Measurements from ENCODE around the gene CEP97.

Gene CEP97

GRCh38 chr3:101780661-101781060 is 56.2 kb downstream of the CEP97 start:
- peak overlapping the region; percentile 85 to 87 for H3K4me3 ChIP-seq (ENCODE audit: low read depth in 1 of 2, low read length in 2 of 2)
- peaks cover 18 to 24% of the 10 kb centered on the region in 2 donors for H3K36me3 ChIP-seq (ENCODE audit: control insufficient read depth in 1 of 2, insufficient read depth in 2 of 2, low read length in 2 of 2)
- H3K9me3 ChIP-seq (ENCODE audit: control insufficient read depth in 1 of 2, low read length in 2 of 2) = no peaks in the 10 kb centered on the region
- peaks cover 5 to 20% of the 10 kb centered on the region in 2 donors for H3K4me1 ChIP-seq (ENCODE audit: control insufficient read depth in 1 of 2, insufficient read depth in 2 of 2, low read length in 2 of 2)
- peak overlapping the region; percentile 14 for H3K27ac ChIP-seq (ENCODE audit: low read length)
- no peaks in the 10 kb centered on the region for H3K27me3 ChIP-seq (ENCODE audit: low read depth, low read length)

GRCh38 chr3:101781166-101781565 is 56.8 kb downstream of the CEP97 start:
- H3K4me3 ChIP-seq (ENCODE audit: low read depth in 1 of 2, low read length in 2 of 2) = peak overlapping the region; percentile 85 to 87

GRCh38 chr3:101784855-101785613 is 60.6 kb downstream of the CEP97 start:
- Histone ChIP-seq H3K27ac (ENCODE audit: low read length) (no peak overlapping the region), H3K9me3 (ENCODE audit: control insufficient read depth in 1 of 2, low read length in 2 of 2) (no peaks in the 10 kb centered on the region), H3K27me3 (ENCODE audit: low read depth, low read length) (no peaks in the 10 kb centered on the region), H3K4me1 (ENCODE audit: control insufficient read depth in 1 of 2, insufficient read depth in 2 of 2, low read length in 2 of 2) (peaks cover under 1 to 12% of the 10 kb centered on the region in 2 donors), H3K36me3 (ENCODE audit: control insufficient read depth in 1 of 2, insufficient read depth in 2 of 2, low read length in 2 of 2) (peaks cover 31 to 51% of the 10 kb centered on the region in 2 donors), H3K4me3 (ENCODE audit: low read depth in 1 of 2, low read length in 2 of 2) (no peak overlapping the region)

More at GRCh38 chr3:101781166-101781565, 56.8 kb downstream of the CEP97 start:
- Histone ChIP-seq H3K36me3 (ENCODE audit: control insufficient read depth in 1 of 2, insufficient read depth in 2 of 2, low read length in 2 of 2) (peaks cover 22 to 29% of the 10 kb centered on the region in 2 donors), H3K9me3 (ENCODE audit: control insufficient read depth in 1 of 2, low read length in 2 of 2) (no peaks in the 10 kb centered on the region), H3K27me3 (ENCODE audit: low read depth, low read length) (no peaks in the 10 kb centered on the region), H3K4me1 (ENCODE audit: control insufficient read depth in 1 of 2, insufficient read depth in 2 of 2, low read length in 2 of 2) (peaks cover 5 to 20% of the 10 kb centered on the region in 2 donors), H3K27ac (ENCODE audit: low read length) (peak overlapping the region; percentile 14)

GRCh38 chr3:101791778-101792177 is 67.4 kb downstream of the CEP97 start:
- Histone ChIP-seq H3K27ac (ENCODE audit: low read length) (no peak overlapping the region), H3K4me3 (ENCODE audit: low read depth in 1 of 2, low read length in 2 of 2) (no peak overlapping the region), H3K36me3 (ENCODE audit: control insufficient read depth in 1 of 2, insufficient read depth in 2 of 2, low read length in 2 of 2) (peaks cover 22 to 47% of the 10 kb centered on the region in 2 donors), H3K4me1 (ENCODE audit: control insufficient read depth in 1 of 2, insufficient read depth in 2 of 2, low read length in 2 of 2) (peaks cover 0 to 3% of the 10 kb centered on the region in 2 donors), H3K27me3 (ENCODE audit: low read depth, low read length) (no peaks in the 10 kb centered on the region), H3K9me3 (ENCODE audit: control insufficient read depth in 1 of 2, low read length in 2 of 2) (peaks cover 0 to 8% of the 10 kb centered on the region in 2 donors)

GRCh38 chr3:101796077-101796680 is 71.8 kb downstream of the CEP97 start:
- Histone ChIP-seq H3K36me3 (ENCODE audit: control insufficient read depth in 1 of 2, insufficient read depth in 2 of 2, low read length in 2 of 2) (peaks cover 17 to 22% of the 10 kb centered on the region in 2 donors), H3K9me3 (ENCODE audit: control insufficient read depth in 1 of 2, low read length in 2 of 2) (peaks cover 0 to 8% of the 10 kb centered on the region in 2 donors), H3K27ac (ENCODE audit: low read length) (no peak overlapping the region), H3K27me3 (ENCODE audit: low read depth, low read length) (no peaks in the 10 kb centered on the region), H3K4me1 (ENCODE audit: control insufficient read depth in 1 of 2, insufficient read depth in 2 of 2, low read length in 2 of 2) (peaks cover 0 to 3% of the 10 kb centered on the region in 2 donors), H3K4me3 (ENCODE audit: low read depth in 1 of 2, low read length in 2 of 2) (no peak overlapping the region)

GRCh38 chr3:101801174-101801573 is 76.8 kb downstream of the CEP97 start:
- Histone ChIP-seq H3K4me3 (ENCODE audit: low read depth in 1 of 2, low read length in 2 of 2) (no peak overlapping the region), H3K27ac (ENCODE audit: low read length) (no peak overlapping the region), H3K9me3 (ENCODE audit: control insufficient read depth in 1 of 2, low read length in 2 of 2) (no peaks in the 10 kb centered on the region), H3K27me3 (ENCODE audit: low read depth, low read length) (no peaks in the 10 kb centered on the region), H3K4me1 (ENCODE audit: control insufficient read depth in 1 of 2, insufficient read depth in 2 of 2, low read length in 2 of 2) (no peaks in the 10 kb centered on the region), H3K36me3 (ENCODE audit: control insufficient read depth in 1 of 2, insufficient read depth in 2 of 2, low read length in 2 of 2) (peaks cover 8 to 15% of the 10 kb centered on the region in 2 donors)

- Histone ChIP-seq H3K9me3 (ENCODE audit: control insufficient read depth in 1 of 2, low read length in 2 of 2) (no peaks in the 10 kb centered on the region), H3K36me3 (ENCODE audit: control insufficient read depth in 1 of 2, insufficient read depth in 2 of 2, low read length in 2 of 2) (peaks cover 10 to 15% of the 10 kb centered on the region in 2 donors), H3K4me3 (ENCODE audit: low read depth in 1 of 2, low read length in 2 of 2) (no peak overlapping the region), H3K27me3 (ENCODE audit: low read depth, low read length) (no peaks in the 10 kb centered on the region), H3K27ac (ENCODE audit: low read length) (no peak overlapping the region), H3K4me1 (ENCODE audit: control insufficient read depth in 1 of 2, insufficient read depth in 2 of 2, low read length in 2 of 2) (no peaks in the 10 kb centered on the region)
These were observed 77.8 kb downstream of the CEP97 start for GRCh38 chr3:101802179-101802578.

- Histone ChIP-seq H3K4me1 (ENCODE audit: control insufficient read depth in 1 of 2, insufficient read depth in 2 of 2, low read length in 2 of 2) (no peaks in the 10 kb centered on the region), H3K27me3 (ENCODE audit: low read depth, low read length) (no peaks in the 10 kb centered on the region), H3K9me3 (ENCODE audit: control insufficient read depth in 1 of 2, low read length in 2 of 2) (no peaks in the 10 kb centered on the region), H3K4me3 (ENCODE audit: low read depth in 1 of 2, low read length in 2 of 2) (no peak overlapping the region), H3K27ac (ENCODE audit: low read length) (no peak overlapping the region), H3K36me3 (ENCODE audit: control insufficient read depth in 1 of 2, insufficient read depth in 2 of 2, low read length in 2 of 2) (peaks cover 10 to 15% of the 10 kb centered on the region in 2 donors)
These were observed 78.9 kb downstream of the CEP97 start for GRCh38 chr3:101803173-101803782.

GRCh38 chr3:101803939-101804338 is 79.5 kb downstream of the CEP97 start:
- Histone ChIP-seq H3K4me1 (ENCODE audit: control insufficient read depth in 1 of 2, insufficient read depth in 2 of 2, low read length in 2 of 2) (peaks cover 0 to under 1% of the 10 kb centered on the region in 2 donors), H3K4me3 (ENCODE audit: low read depth in 1 of 2, low read length in 2 of 2) (no peak overlapping the region), H3K27me3 (ENCODE audit: low read depth, low read length) (no peaks in the 10 kb centered on the region), H3K36me3 (ENCODE audit: control insufficient read depth in 1 of 2, insufficient read depth in 2 of 2, low read length in 2 of 2) (peaks cover 10 to 15% of the 10 kb centered on the region in 2 donors), H3K27ac (ENCODE audit: low read length) (no peak overlapping the region), H3K9me3 (ENCODE audit: control insufficient read depth in 1 of 2, low read length in 2 of 2) (no peaks in the 10 kb centered on the region)

- no peaks in the 10 kb centered on the region for H3K9me3 ChIP-seq (ENCODE audit: control insufficient read depth in 1 of 2, low read length in 2 of 2)
- no peaks in the 10 kb centered on the region for H3K27me3 ChIP-seq (ENCODE audit: low read depth, low read length)
- H3K36me3 ChIP-seq (ENCODE audit: control insufficient read depth in 1 of 2, insufficient read depth in 2 of 2, low read length in 2 of 2) = peaks cover 7 to 8% of the 10 kb centered on the region in 2 donors
- peaks cover 10 to 11% of the 10 kb centered on the region in 2 donors for H3K4me1 ChIP-seq (ENCODE audit: control insufficient read depth in 1 of 2, insufficient read depth in 2 of 2, low read length in 2 of 2)
- no peak overlapping the region for H3K27ac ChIP-seq (ENCODE audit: low read length)
- H3K4me3 ChIP-seq (ENCODE audit: low read depth in 1 of 2, low read length in 2 of 2) = no peak overlapping the region
These were observed 82.1 kb downstream of the CEP97 start for GRCh38 chr3:101806491-101806890.

- Histone ChIP-seq H3K27ac (ENCODE audit: low read length) (no peak overlapping the region), H3K9me3 (ENCODE audit: control insufficient read depth in 1 of 2, low read length in 2 of 2) (no peaks in the 10 kb centered on the region), H3K4me1 (ENCODE audit: control insufficient read depth in 1 of 2, insufficient read depth in 2 of 2, low read length in 2 of 2) (peaks cover 10 to 11% of the 10 kb centered on the region in 2 donors), H3K27me3 (ENCODE audit: low read depth, low read length) (no peaks in the 10 kb centered on the region), H3K36me3 (ENCODE audit: control insufficient read depth in 1 of 2, insufficient read depth in 2 of 2, low read length in 2 of 2) (peaks cover 3 to 4% of the 10 kb centered on the region in 2 donors), H3K4me3 (ENCODE audit: low read depth in 1 of 2, low read length in 2 of 2) (no peak overlapping the region)
These were observed 83.5 kb downstream of the CEP97 start for GRCh38 chr3:101807888-101808287.

Measured in muscle layer of duodenum (tissue), 2 donors.